B cell (primary cell): ENCODE data around the gene CDR2L. TPM values are rescaled to one million over a fixed set of nuclear protein-coding genes. Genes with fewer than 3 reads are reported as not detected.

ENCODE experiments used
- ATAC-seq: fragments of 200-7000 bp; cut with Tn5 transposase; one replicate; pipeline ENCODE4 v1.10.0; 2021; ENCODE audit warnings: low read depth, mild to moderate bottlenecking, moderate number of reproducible peaks, moderate library complexity
- CTCF ChIA-PET: fragments of 350-600 bp; sonication (Branson Sonifier 250); formaldehyde crosslinking; loops from one replicate; lab custom pipeline; 2021; ENCODE audit warnings: antibody characterized with exemption, inconsistent platforms; lab: Charles Lee
- POLR2A ChIA-PET: fragments of 350-600 bp; sonication (Branson Sonifier 250); formaldehyde crosslinking; loops from one replicate; lab custom pipeline; 2021; ENCODE audit warnings: antibody characterized with exemption; lab: Charles Lee
- DNase-seq: peaks from one replicate; pipeline ENCODE4 v3.0.0; 2013
- H2AFZ ChIP-seq: 2 replicates; pipeline ENCODE4 v1.6.1; 2012; ENCODE audit warnings: mild to moderate bottlenecking, low read depth, low read length; ENCODE audit not compliant: insufficient read depth, poor library complexity, severe bottlenecking
- H3K27ac ChIP-seq, 2 donors: 1 replicate in 1 of 2; 2 replicates in 1 of 2; pipeline ENCODE4 v1.5.1; 2012 to 2013; ENCODE audit warnings: low read length in 2 of 2, mild to moderate bottlenecking in 2 of 2, moderate library complexity in 1 of 2
- H3K27me3 ChIP-seq, 4 experiments: fragments of 200-600 bp in 1 of 4; sonication (generic) in 1 of 4; replicated peaks in 1 of 4; 1 replicate in 2 of 4; 2 replicates in 2 of 4; pipeline versions ENCODE4 v1.6.1 to v1.7.0; 2013 to 2016; ENCODE audit warnings: low read length in 3 of 4, mild to moderate bottlenecking in 2 of 4, mixed read lengths in 1 of 4, moderate library complexity in 1 of 4; ENCODE audit not compliant: insufficient read depth in 4 of 4, control insufficient read depth in 3 of 4; ENCODE audit errors: control extremely low read depth in 1 of 4
- H3K36me3 ChIP-seq, 2 experiments: replicated peaks in 1 of 2; 1 replicate in 1 of 2; 2 replicates in 1 of 2; pipeline versions ENCODE4 v1.6.1 to v1.7.1; 2013; ENCODE audit warnings: low read length in 1 of 2; ENCODE audit not compliant: insufficient read depth in 2 of 2, control insufficient read depth in 1 of 2; ENCODE audit errors: control extremely low read depth in 1 of 2, extremely low read depth in 1 of 2
- H3K4me1 ChIP-seq, 2 donors: fragments of 200-600 bp in 1 of 2; sonication (generic) in 1 of 2; 1 replicate in 1 of 2; 2 replicates in 1 of 2; pipeline versions ENCODE4 v1.5.1 to v1.6.1; 2013 to 2017; ENCODE audit warnings: low read length in 2 of 2; ENCODE audit not compliant: control insufficient read depth in 2 of 2, insufficient read depth in 2 of 2
- H3K4me2 ChIP-seq: replicated peaks from 2 replicates; pipeline ENCODE3; 2012; ENCODE audit warnings: mild to moderate bottlenecking, low read depth, low read length; ENCODE audit not compliant: poor library complexity, severe bottlenecking
- H3K4me3 ChIP-seq, 5 experiments: fragments of 200-600 bp in 1 of 5; sonication (generic) in 1 of 5; 1 replicate in 3 of 5; 2 replicates in 2 of 5; pipeline versions ENCODE4 v1.5.1 to v1.7.0; 2011 to 2016; ENCODE audit warnings: low read length in 4 of 5, mild to moderate bottlenecking in 4 of 5, low read depth in 2 of 5, control low read depth in 1 of 5, moderate library complexity in 1 of 5; ENCODE audit not compliant: insufficient read depth in 1 of 5; ENCODE audit errors: control extremely low read depth in 1 of 5, extremely low read depth in 1 of 5
- H3K79me2 ChIP-seq: fragments of 200-600 bp; sonication (generic); one replicate; pipeline ENCODE4 v1.6.0; 2016; ENCODE audit warnings: low read length; ENCODE audit not compliant: control insufficient read depth, insufficient read depth
- H3K9ac ChIP-seq: fragments of 200-600 bp; sonication (generic); 2 replicates; pipeline ENCODE4 v1.6.1; 2017; ENCODE audit warnings: mild to moderate bottlenecking, low read length, moderate library complexity
- H3K9me3 ChIP-seq, 3 donors: one replicate each; pipeline versions ENCODE4 v1.6.1 to v1.7.1; 2013; ENCODE audit warnings: low read length in 2 of 3; ENCODE audit not compliant: control insufficient read depth in 2 of 3, insufficient read depth in 1 of 3; ENCODE audit errors: control extremely low read depth in 1 of 3
- H4K20me1 ChIP-seq: 2 replicates; pipeline ENCODE4 v1.6.0; 2012; ENCODE audit warnings: mild to moderate bottlenecking, low read length; ENCODE audit not compliant: insufficient read depth, control insufficient read depth, poor library complexity, severe bottlenecking
- H3K27ac Mint-ChIP-seq: one replicate; pipeline ENCODE4 v1.8.0; 2021; ENCODE audit warnings: mixed read lengths
- H3K27me3 Mint-ChIP-seq: one replicate; pipeline ENCODE4 v1.8.0; 2021; ENCODE audit warnings: mixed read lengths
- H3K4me1 Mint-ChIP-seq: one replicate; pipeline ENCODE4 v1.8.0; 2021; ENCODE audit warnings: mixed read lengths
- H3K4me3 Mint-ChIP-seq: one replicate; pipeline ENCODE4 v1.8.0; 2021; ENCODE audit warnings: mixed read lengths
- H3K9me3 Mint-ChIP-seq: one replicate; pipeline ENCODE4 v1.8.0; 2022; ENCODE audit warnings: mixed read lengths; ENCODE audit not compliant: insufficient read depth
- CTCF ChIP-seq: fragments of 200-600 bp; IDR thresholded peaks from one replicate; pipeline ENCODE4 v1.8.0; 2022; ENCODE audit warnings: antibody characterized with exemption, mild to moderate bottlenecking
- EZH2 ChIP-seq: IDR thresholded peaks from 2 replicates; pipeline ENCODE4 v1.6.1; 2012; ENCODE audit warnings: borderline replicate concordance, low read depth, mild to moderate bottlenecking, moderate library complexity, low read length; ENCODE audit not compliant: insufficient read depth, poor library complexity, severe bottlenecking
- WGBS: methylation state at CpG from one replicate; pipeline ENCODE4 v1.1.5; 2013; ENCODE audit warnings: missing lambda C conversion rate; ENCODE audit not compliant: insufficient coverage; 5-methylcytosine and 5-hydroxymethylcytosine counted together
- intact Hi-C: fragments of 100-400 bp; cut with micrococcal nuclease; formaldehyde crosslinking; loops from one replicate; pipeline ENCODE4 v1.10.0; 2022
- polyA plus RNA-seq: library from polyadenylated mRNA; depleted of rRNA; stranded (reverse); fragments of >200 nt; gene quantifications from 2 replicates; pipeline ENCODE4 v1.2.3, GENCODE V29; 2012
- total RNA-seq, 2 donors: library from RNA; stranded (reverse); fragments of 120-200 nt in 1 of 2; gene quantifications; 1 replicate in 1 of 2; 2 replicates in 1 of 2; pipeline versions ENCODE4 v1.2.3 to v1.2.4, GENCODE V29; 2013 to 2022

The CDR2L gene
- total and polyA plus RNA-seq, 2 donors (not counting 1 experiment from before 2014, with no cell fraction given): 0.03 TPM; not detected in 1

- Histone ChIP-seq H3K36me3 (no peaks in the 10 kb centered on the region), H3K27me3 (no peaks in the 10 kb centered on the region), H3K4me1 (no peaks in the 10 kb centered on the region), H3K9ac (no peak overlapping the region), H3K4me3 (no peak overlapping the region), H3K4me2 (no peak overlapping the region), H3K27ac (no peak overlapping the region), H3K9me3 (no peaks in the 10 kb centered on the region), H2AFZ (no peak overlapping the region), H3K79me2 (no peaks in the 10 kb centered on the region), H4K20me1 (no peaks in the 10 kb centered on the region)
- no peak for ATAC-seq
- intact Hi-C loops: no loop called here
- Mint-ChIP-seq H3K4me3 (no peak overlapping the region), H3K27me3 (peaks cover 7% of the 10 kb centered on the region), H3K4me1 (no peaks in the 10 kb centered on the region), H3K9me3 (no peaks in the 10 kb centered on the region), H3K27ac (no peak overlapping the region)
- POLR2A ChIA-PET: no interaction called here
- CTCF ChIA-PET: interaction anchor here (0.5 to 1.1 kb wide), 3 partner anchors 9 to 40 kb away, joined by 3 read pairs; no protein-coding TSS in a partner anchor
- TF ChIP-seq EZH2 (no peak), CTCF (no peak)
- no peak for DNase-seq
- 88% methylated on average over 9 of the region's 15 CpGs for WGBS
Observed at GRCh38 chr17:75001915-75002843, 14.7 kb downstream of the CDR2L start.
